HG03135 (cell line): Measurements from ENCODE around the gene ADAM22.
A peak's percentile ranks its signal among the peaks of the same experiment; 100 is the strongest.

Experiments used
- ATAC-seq: cut with Tn5 transposase; IDR thresholded peaks from one replicate; pipeline ENCODE4 v1.9.1; 2021; ENCODE audit warnings: mild to moderate bottlenecking, moderate library complexity; ENCODE audit not compliant: unreplicated experiment

Gene ADAM22

GRCh38 chr7:88102675-88103074 is 168.6 kb downstream of the ADAM22 start:
- ATAC-seq, result no peak

- ATAC-seq, result no peak
Measured at GRCh38 chr7:88104732-88105131, 170.7 kb downstream of the ADAM22 start.

GRCh38 chr7:88105231-88105630 is 171.2 kb downstream of the ADAM22 start:
- no peak for ATAC-seq

DNA sequence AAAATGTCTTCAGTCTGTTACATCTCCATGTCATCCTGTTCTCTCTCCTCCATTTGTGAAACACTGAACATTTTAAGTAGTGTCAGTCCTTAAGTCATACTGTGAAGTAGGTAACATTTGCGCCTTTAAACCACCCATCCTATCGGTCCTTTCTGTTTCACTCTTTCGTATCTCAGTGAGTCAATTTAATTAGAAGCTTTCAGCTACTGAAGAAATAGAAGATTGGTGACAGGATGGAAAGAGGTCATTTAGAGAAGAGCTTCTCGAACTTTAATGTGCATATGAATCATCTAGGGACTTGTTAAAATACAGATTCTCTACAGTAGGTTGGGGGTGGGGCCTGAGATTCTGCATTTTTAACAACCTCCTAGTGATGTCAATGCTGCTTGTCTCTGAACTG is 172.4 kb downstream of the ADAM22 start:
- no peak for ATAC-seq

DNA sequence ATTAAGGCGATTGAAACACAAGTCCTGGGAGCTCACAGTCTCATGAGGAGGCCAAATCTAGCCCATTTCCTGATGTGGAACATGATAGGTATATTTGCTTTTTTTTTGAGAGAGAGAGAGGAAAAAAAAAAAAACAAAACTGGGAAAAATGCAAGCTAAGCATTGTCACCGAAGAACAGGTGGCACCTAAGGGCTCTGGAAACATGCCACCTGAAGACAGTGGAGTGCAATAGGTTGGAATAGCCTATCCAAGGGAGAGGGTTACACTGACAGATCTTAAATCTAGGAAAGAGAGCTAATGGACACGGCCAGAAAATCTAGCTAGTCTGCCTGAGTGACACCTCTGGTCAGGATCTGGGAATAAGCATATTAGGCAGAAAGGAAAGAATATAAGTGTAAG is 175.6 kb downstream of the ADAM22 start:
- ATAC-seq, result no peak

- peak; percentile 64 for ATAC-seq
Measured at GRCh38 chr7:88111140-88111743, 177.2 kb downstream of the ADAM22 start.

GRCh38 chr7:88111954-88112471 is 178.0 kb downstream of the ADAM22 start:
- ATAC-seq, result no peak

- ATAC-seq, result no peak
Measured at GRCh38 chr7:88115258-88115796, 181.3 kb downstream of the ADAM22 start.

DNA sequence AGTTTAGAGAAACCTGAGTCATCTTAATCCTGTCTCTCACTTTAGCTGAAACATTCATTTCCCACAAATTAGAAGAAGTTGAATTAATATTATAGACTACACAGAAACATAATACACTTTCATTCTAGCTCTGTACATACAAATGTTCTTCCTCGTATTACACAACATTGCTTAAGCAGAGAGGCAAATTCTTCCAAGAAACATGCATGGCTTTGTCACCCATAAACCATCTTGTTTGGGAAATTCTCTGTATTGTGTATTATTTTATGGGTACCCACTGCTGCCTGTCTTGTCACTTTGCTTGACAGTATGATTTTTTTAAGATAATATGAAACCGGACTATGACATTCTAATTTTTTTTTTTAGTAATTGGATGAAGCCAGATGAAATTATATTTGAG is 181.8 kb downstream of the ADAM22 start:
- no peak for ATAC-seq

DNA sequence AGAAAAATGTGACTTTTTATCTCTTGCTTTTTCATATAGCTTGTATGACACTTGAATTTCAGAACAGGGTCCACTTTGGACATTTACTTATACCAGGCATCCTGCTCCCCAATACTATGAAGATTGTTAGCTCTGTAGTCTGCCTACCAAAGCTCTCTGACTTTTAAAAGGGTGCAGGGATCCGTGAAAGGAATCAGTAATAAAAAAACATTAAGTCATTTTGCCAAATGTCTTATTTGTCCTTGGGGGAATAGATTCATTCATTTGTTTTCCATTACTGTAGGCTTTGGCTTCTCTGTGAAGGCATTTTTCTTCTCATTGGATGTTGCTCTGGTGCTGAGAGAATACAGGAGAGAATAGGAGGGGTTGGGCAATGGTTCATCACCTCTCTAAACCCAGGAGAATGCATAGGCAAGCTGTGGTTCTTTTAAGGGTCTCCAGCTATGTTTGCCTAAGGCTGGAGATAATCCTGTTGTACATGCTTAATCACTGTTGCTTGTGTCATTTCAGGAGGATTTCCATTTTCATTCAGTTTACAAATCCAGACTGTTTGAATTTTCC is 182.3 kb downstream of the ADAM22 start:
- ATAC-seq, result no peak

GRCh38 chr7:88117325-88117724 is 183.3 kb downstream of the ADAM22 start:
- ATAC-seq, result no peak

- ATAC-seq, result no peak
Measured at GRCh38 chr7:88121335-88121734, 187.3 kb downstream of the ADAM22 start.

DNA sequence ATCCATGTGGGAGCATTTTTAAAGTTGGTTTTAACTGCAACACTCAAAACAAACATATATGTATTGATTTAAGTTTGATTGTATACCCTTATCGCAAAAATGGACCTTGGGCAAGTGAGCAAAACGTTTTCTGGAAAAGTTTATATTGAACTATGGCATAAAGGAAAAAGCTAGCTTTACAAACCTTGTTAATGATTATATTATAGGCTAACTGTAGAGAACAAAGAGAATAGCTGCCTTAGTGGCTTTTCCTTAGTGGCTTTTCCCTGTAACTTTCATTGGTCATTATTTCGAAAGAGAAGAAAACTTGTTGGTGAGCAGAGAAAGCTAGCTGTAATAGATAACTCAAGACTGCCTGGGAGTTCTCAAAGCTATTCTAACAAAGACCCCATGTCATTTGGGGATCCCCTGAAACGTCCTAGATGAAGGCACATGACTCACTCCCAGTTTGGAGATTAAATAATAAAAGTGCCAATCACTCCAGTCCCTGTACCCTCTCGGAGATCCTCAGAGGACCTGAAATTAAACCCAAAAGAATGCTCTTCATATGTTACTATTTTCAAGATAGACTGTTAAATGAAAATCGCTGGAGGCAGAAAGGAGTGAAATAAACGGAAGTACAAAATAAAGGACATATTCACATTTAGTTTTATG is 193.7 kb downstream of the ADAM22 start:
- ATAC-seq, result no peak

DNA sequence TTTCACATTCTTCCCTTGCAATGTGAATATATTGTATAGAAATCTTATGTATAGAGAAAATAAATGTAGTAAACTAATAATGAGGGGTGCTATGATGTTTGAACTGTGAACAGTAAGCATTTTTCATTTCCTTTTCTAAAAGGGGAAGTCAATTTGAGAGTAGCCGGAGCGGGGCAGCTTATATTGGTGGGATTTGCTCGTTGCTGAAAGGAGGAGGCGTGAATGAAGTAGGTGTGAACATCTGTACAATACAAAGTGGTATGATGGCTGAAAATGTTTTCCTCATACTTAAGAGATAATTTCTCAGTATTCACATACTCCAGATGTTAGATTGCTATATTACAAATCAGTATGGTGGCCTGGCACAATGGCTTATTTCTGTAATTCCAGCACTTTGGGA is 198.7 kb downstream of the ADAM22 start:
- no peak for ATAC-seq

GRCh38 chr7:88140947-88141346 is 206.9 kb downstream of the ADAM22 start:
- ATAC-seq, result no peak

DNA sequence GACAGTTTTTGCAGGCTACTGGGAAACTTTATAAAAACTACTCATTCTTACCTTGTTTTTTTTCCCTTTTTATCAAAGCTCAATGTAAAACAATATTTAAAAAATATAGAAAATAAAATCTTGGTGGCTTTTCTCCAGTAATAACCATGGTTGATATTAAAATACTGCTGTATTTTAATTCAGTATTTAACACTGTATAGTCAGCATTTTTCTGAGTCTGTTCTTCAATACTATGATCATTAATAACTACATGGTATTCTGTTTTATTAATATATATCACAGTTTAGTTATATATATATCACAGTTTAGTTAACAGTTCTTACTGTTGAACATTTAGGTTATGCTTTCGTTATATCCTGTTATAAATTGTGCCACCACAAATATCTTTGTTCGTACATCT is 207.4 kb downstream of the ADAM22 start:
- no peak for ATAC-seq

DNA sequence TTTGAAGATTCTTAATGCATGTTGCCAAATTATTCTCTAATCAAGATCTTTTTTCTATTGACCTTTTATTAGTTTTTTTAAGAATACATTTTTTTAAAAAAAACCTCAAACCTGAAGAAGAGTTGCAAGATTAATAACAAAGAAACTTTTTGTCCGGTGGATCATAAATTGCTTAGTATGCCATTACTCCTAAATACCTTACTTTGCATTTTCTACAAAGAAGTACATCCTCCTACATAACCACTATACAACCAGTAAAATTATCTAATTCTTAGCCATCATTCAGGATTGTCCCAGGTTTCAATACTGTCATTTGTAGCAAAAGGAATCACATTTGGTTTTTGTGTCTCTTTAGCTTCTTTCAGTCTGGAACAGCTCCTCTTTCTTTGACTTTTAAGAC is 207.9 kb downstream of the ADAM22 start:
- ATAC-seq, result no peak

DNA sequence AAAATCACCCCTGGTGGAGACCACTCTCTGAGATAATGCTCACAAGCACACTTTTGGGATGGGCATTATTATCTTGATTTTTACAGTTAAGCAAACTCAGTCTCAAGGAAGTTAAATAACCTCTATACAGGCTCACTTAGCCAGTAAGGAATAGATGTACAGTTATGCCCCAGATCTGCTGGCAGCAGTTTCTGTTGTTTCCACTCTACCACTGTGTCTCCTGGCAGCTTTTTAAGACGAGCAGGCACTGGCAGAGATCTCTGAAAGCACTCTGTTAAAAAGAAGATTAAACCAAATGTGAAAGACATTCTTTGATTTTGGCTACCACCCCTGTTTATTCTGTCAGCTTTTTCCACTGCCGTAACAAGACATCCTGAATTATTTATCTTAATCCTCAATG is 212.6 kb downstream of the ADAM22 start:
- no peak for ATAC-seq

- ATAC-seq, result no peak
Measured at GRCh38 chr7:88147341-88147740, 213.3 kb downstream of the ADAM22 start.

GRCh38 chr7:88147949-88148348 is 213.9 kb downstream of the ADAM22 start:
- no peak for ATAC-seq

DNA sequence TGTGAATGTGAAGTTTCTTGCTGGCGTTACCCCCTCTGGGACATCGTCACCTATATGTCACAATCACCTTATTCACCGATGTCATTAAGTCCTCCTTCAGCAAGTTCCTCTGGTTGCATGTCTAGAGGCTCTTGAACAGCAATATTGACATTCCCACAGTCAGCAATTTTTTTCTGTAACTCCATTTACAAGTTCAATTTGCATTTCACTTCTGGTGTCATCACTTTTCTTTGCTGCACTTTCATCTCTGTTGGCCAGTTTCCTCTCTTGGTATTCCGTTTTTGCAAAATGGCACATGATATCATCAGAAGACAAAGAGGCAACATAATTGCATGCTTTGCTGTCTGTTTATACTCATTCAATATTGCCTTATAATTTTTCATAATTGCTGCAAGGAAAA is 216.0 kb downstream of the ADAM22 start:
- no peak for ATAC-seq

- ATAC-seq, result no peak
Measured at GRCh38 chr7:88151119-88151790, 217.2 kb downstream of the ADAM22 start.
